Trophoblast cell (in vitro differentiated cells and primary cell): ENCODE measurements around the gene RAD51B.
A peak's percentile ranks its signal among the peaks of the same experiment; 100 is the strongest.

ENCODE experiments used
- DNase-seq, 2 donors: peaks; one replicate each; pipeline ENCODE4 v3.0.0-alpha.2; 2016
- H2AFZ ChIP-seq: 2 replicates; pipeline ENCODE4 v1.6.1; 2013; ENCODE audit warnings: low read length, moderate library complexity, mild to moderate bottlenecking; ENCODE audit not compliant: insufficient read depth, poor library complexity
- H2AK5ac ChIP-seq: 2 replicates; pipeline ENCODE4 v1.6.1; 2013; ENCODE audit warnings: mild to moderate bottlenecking, low read length
- H2BK120ac ChIP-seq: 2 replicates; pipeline ENCODE4 v1.6.1; 2013; ENCODE audit warnings: low read length, mild to moderate bottlenecking, moderate library complexity; ENCODE audit not compliant: insufficient read depth, poor library complexity
- H2BK12ac ChIP-seq: 2 replicates; pipeline ENCODE4 v1.6.1; 2013; ENCODE audit warnings: mild to moderate bottlenecking, low read length, moderate library complexity
- H2BK5ac ChIP-seq: 2 replicates; pipeline ENCODE4 v1.6.1; 2013; ENCODE audit warnings: low read length, low read depth, moderate library complexity, mild to moderate bottlenecking; ENCODE audit not compliant: poor library complexity
- H3K14ac ChIP-seq: 2 replicates; pipeline ENCODE4 v1.6.1; 2013; ENCODE audit warnings: mild to moderate bottlenecking, low read length
- H3K18ac ChIP-seq: 2 replicates; pipeline ENCODE4 v1.6.1; 2013; ENCODE audit warnings: mild to moderate bottlenecking, low read length
- H3K23ac ChIP-seq: 2 replicates; pipeline ENCODE4 v1.6.1; 2013; ENCODE audit warnings: low read length
- H3K27ac ChIP-seq: 2 replicates; pipeline ENCODE4 v1.5.1; 2013; ENCODE audit warnings: low read depth, mild to moderate bottlenecking, inconsistent platforms, low read length, moderate library complexity
- H3K27me3 ChIP-seq: 2 replicates; pipeline ENCODE4 v1.6.1; 2013; ENCODE audit warnings: inconsistent platforms, mild to moderate bottlenecking, low read length, moderate library complexity; ENCODE audit not compliant: insufficient read depth
- H3K36me3 ChIP-seq, 2 experiments: 1 replicate in 1 of 2; 2 replicates in 1 of 2; pipeline ENCODE4 v1.6.1; 2013; ENCODE audit warnings: low read length in 2 of 2, mild to moderate bottlenecking in 2 of 2, moderate library complexity in 1 of 2; ENCODE audit not compliant: insufficient read depth in 2 of 2, control insufficient read depth in 1 of 2
- H3K4ac ChIP-seq: 2 replicates; pipeline ENCODE4 v1.6.1; 2013; ENCODE audit warnings: low read depth, mild to moderate bottlenecking, low read length, moderate library complexity
- H3K4me1 ChIP-seq, 2 experiments: 1 replicate in 1 of 2; 2 replicates in 1 of 2; pipeline ENCODE4 v1.6.1; 2013; ENCODE audit warnings: low read length in 2 of 2, mild to moderate bottlenecking in 2 of 2, moderate library complexity in 1 of 2; ENCODE audit not compliant: insufficient read depth in 2 of 2, control insufficient read depth in 1 of 2
- H3K4me2 ChIP-seq: 2 replicates; pipeline ENCODE4 v1.6.1; 2013; ENCODE audit warnings: inconsistent platforms, mild to moderate bottlenecking, low read length, moderate library complexity
- H3K4me3 ChIP-seq: 2 replicates; pipeline ENCODE4 v1.5.1; 2013; ENCODE audit warnings: mild to moderate bottlenecking, low read depth, low read length, inconsistent platforms
- H3K79me1 ChIP-seq: one replicate; pipeline ENCODE4 v1.6.1; 2013; ENCODE audit warnings: low read length
- H3K79me2 ChIP-seq: 2 replicates; pipeline ENCODE4 v1.6.1; 2013; ENCODE audit warnings: low read length, mild to moderate bottlenecking; ENCODE audit not compliant: control insufficient read depth, insufficient read depth, poor library complexity
- H3K9ac ChIP-seq: 2 replicates; pipeline ENCODE4 v1.6.1; 2013; ENCODE audit warnings: mild to moderate bottlenecking, low read length
- H3K9me3 ChIP-seq: 2 replicates; pipeline ENCODE4 v1.6.1; 2013; ENCODE audit warnings: low read depth, mild to moderate bottlenecking, control low read depth, inconsistent platforms, low read length; ENCODE audit not compliant: insufficient read depth
- H4K12ac ChIP-seq: 2 replicates; pipeline ENCODE4 v1.6.1; 2013; ENCODE audit warnings: low read depth, mild to moderate bottlenecking, low read length, moderate library complexity
- H4K8ac ChIP-seq: 2 replicates; pipeline ENCODE4 v1.6.1; 2013; ENCODE audit warnings: low read depth, mild to moderate bottlenecking, low read length, moderate library complexity
- H4K91ac ChIP-seq: one replicate; pipeline ENCODE4 v1.6.1; 2013; ENCODE audit warnings: low read depth, mild to moderate bottlenecking, low read length, moderate library complexity
- WGBS: extraction: QIAGEN DNeasy Blood & Tissue Kit; methylation state at CpG from one replicate; pipeline ENCODE4 v1.1.7; 2013; ENCODE audit warnings: missing lambda C conversion rate; ENCODE audit not compliant: insufficient read length, insufficient coverage; ENCODE audit errors: extremely low coverage; 5-methylcytosine and 5-hydroxymethylcytosine counted together

The RAD51B gene

DNA sequence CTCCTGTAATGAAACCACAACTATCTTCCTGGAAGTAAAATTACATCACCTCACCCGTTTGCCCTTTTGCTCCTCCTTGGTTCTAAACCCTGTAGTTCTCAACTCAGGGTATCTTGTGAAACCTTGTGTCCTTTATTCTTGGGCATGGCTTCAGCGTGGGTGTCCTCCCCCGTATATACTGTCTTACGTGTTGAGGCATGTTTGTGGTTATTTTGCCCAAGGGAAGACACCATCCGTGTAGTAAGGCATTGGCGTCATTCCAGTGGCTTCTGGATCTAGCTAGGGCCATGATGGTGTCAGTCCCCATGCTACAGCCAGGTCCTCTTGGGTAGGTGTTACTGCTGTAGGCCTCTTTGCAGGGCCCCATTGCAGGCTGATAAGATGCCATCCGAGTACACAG is 857.9 kb downstream of the RAD51B start:
- DNase-seq: peak; percentile 93 to 94
- Histone ChIP-seq H2BK5ac (no peak overlapping the region), H4K91ac (peak overlapping the region; percentile 48), H2AK5ac (no peak overlapping the region), H4K8ac (no peak overlapping the region), H2BK120ac (peak overlapping the region; percentile 7), H3K9me3 (no peaks in the 10 kb centered on the region), H2BK12ac (no peak overlapping the region), H3K9ac (no peak overlapping the region), H3K14ac (no peak overlapping the region), H3K4me3 (no peak overlapping the region), H3K79me1 (peaks cover 18% of the 10 kb centered on the region), H3K27me3 (no peaks in the 10 kb centered on the region), H2AFZ (no peak overlapping the region), H3K4ac (no peak overlapping the region), H3K4me2 (no peak overlapping the region), H4K12ac (no peak overlapping the region), H3K23ac (no peak overlapping the region), H3K4me1 (peaks cover 7 to 15% of the 10 kb centered on the region in 2 experiments), H3K18ac (no peak overlapping the region), H3K27ac (no peak overlapping the region), H3K36me3 (no peaks in the 10 kb centered on the region), H3K79me2 (no peaks in the 10 kb centered on the region)
- WGBS: no CpG with 5 or more reads among the region's 7 CpGs

DNA sequence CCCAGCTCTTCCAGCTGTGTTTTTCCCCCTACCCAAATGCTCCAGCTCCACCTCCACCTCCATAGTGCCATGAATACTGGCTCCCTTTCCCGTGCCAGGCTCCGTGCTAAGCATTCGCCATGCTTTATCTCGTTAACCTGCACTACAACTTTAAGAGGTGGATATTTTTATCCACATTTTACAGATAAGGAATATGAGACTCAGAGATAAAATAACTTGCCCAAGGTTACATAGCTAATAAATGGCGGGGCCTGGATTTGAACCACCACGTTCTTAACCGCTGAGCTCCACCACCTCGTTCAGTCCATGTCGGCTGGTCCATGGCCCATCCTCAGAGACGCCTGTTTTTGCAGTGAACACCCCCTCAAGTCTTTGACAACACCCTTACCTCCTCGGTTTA is 858.3 kb downstream of the RAD51B start:
- H3K14ac ChIP-seq: no peak overlapping the region
- no peak overlapping the region for H3K4ac ChIP-seq

DNA sequence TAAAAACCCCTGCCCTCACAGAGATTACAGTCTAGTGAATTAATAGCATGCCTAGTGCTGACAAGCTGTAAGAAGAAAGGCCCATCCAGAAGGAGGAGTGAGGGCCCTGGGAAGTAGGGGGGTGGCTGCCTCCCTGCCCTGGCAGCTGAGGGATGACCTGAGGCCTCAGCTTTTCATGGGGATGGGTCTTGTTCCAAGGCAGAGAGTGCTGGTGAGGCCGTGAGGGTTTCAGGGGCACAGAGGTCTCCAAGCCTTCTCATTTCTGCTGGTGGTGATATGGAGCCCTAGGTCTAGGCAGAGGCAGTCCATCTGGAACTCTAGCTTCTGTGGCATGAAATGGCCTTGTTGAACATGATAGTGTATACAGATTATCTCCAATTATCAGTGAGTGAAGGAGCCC is 858.9 kb downstream of the RAD51B start:
- Histone ChIP-seq H3K79me1 (peaks cover 23% of the 10 kb centered on the region), H3K4me3 (no peak overlapping the region)
- no CpG with 5 or more reads among the region's 1 CpG for WGBS

More for the DNA sequence above, 858.3 kb downstream of the RAD51B start:
- peak; percentile 31 to 76 for DNase-seq
- Histone ChIP-seq H2AK5ac (no peak overlapping the region), H3K27ac (no peak overlapping the region), H2BK5ac (no peak overlapping the region), H3K79me1 (peaks cover 18% of the 10 kb centered on the region), H3K79me2 (no peaks in the 10 kb centered on the region), H3K9ac (no peak overlapping the region), H2BK120ac (no peak overlapping the region), H2AFZ (no peak overlapping the region), H3K4me2 (no peak overlapping the region), H3K23ac (no peak overlapping the region), H2BK12ac (no peak overlapping the region), H3K4me1 (peaks cover 7 to 15% of the 10 kb centered on the region in 2 experiments), H4K12ac (no peak overlapping the region), H3K27me3 (no peaks in the 10 kb centered on the region), H3K18ac (no peak overlapping the region), H4K8ac (no peak overlapping the region), H4K91ac (no peak overlapping the region), H3K9me3 (no peaks in the 10 kb centered on the region), H3K4me3 (no peak overlapping the region), H3K36me3 (no peaks in the 10 kb centered on the region)
- WGBS: no CpG with 5 or more reads among the region's 11 CpGs

DNA sequence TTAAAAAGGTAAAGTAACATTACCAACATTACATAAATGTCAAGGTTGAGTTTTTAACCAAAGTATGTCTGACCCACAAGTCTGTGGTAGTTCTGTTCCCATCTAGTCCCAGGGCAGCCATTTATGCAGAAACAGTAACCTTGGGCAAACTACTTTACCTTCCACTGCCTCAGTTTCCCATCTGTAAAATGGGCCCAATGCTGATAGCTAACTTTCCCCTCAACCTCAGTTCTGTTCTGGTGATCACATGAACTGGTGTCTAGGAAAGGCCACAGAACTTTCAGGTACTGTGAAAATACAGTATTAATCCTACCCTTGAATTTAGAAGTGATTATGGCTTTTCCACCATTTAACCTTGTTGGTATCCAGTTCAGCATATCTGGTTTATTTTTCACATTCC is 859.7 kb downstream of the RAD51B start:
- H3K23ac ChIP-seq: no peak overlapping the region
- H3K4me3 ChIP-seq: no peak overlapping the region
- H3K79me2 ChIP-seq: peaks cover 5% of the 10 kb centered on the region
- no peak for DNase-seq
- H2BK12ac ChIP-seq: peak overlapping the region; percentile 56
- no peak overlapping the region for H2AK5ac ChIP-seq
- no peak overlapping the region for H4K91ac ChIP-seq
- no peak overlapping the region for H2BK120ac ChIP-seq
- H2BK5ac ChIP-seq: no peak overlapping the region
- H3K18ac ChIP-seq: no peak overlapping the region
- H4K12ac ChIP-seq: no peak overlapping the region
- H4K8ac ChIP-seq: no peak overlapping the region
- no peak overlapping the region for H3K4ac ChIP-seq
- no peak overlapping the region for H3K14ac ChIP-seq
- no peak overlapping the region for H3K4me2 ChIP-seq
- no peak overlapping the region for H2AFZ ChIP-seq
- no peaks in the 10 kb centered on the region for H3K9me3 ChIP-seq
- H3K27me3 ChIP-seq: no peaks in the 10 kb centered on the region
- H3K4me1 ChIP-seq: peaks cover 19 to 25% of the 10 kb centered on the region in 2 experiments
- H3K27ac ChIP-seq: no peak overlapping the region
- H3K9ac ChIP-seq: no peak overlapping the region
- no peaks in the 10 kb centered on the region for H3K36me3 ChIP-seq
- peaks cover 31% of the 10 kb centered on the region for H3K79me1 ChIP-seq

More for the DNA sequence above, 858.9 kb downstream of the RAD51B start:
- no peak overlapping the region for H3K9ac ChIP-seq
- peak overlapping the region; percentile 50 for H3K4ac ChIP-seq
- H3K36me3 ChIP-seq: no peaks in the 10 kb centered on the region
- H4K91ac ChIP-seq: peak overlapping the region; percentile 76
- peak overlapping the region; percentile 13 for H2BK5ac ChIP-seq
- H3K79me2 ChIP-seq: peaks cover 1% of the 10 kb centered on the region
- H3K18ac ChIP-seq: no peak overlapping the region
- no peaks in the 10 kb centered on the region for H3K27me3 ChIP-seq
- peak overlapping the region; percentile 35 for H2BK120ac ChIP-seq
- no peaks in the 10 kb centered on the region for H3K9me3 ChIP-seq
- H2BK12ac ChIP-seq: peak overlapping the region; percentile 63
- peaks cover 12 to 20% of the 10 kb centered on the region in 2 experiments for H3K4me1 ChIP-seq
- no peak overlapping the region for H2AFZ ChIP-seq
- H3K14ac ChIP-seq: peak overlapping the region; percentile 41
- H3K27ac ChIP-seq: no peak overlapping the region
- H4K8ac ChIP-seq: no peak overlapping the region
- peak overlapping the region; percentile 55 for H2AK5ac ChIP-seq
- H4K12ac ChIP-seq: no peak overlapping the region
- no peak overlapping the region for H3K4me2 ChIP-seq
- DNase-seq: no peak
- no peak overlapping the region for H3K23ac ChIP-seq
